ENCODE data around the gene NAB1. TPM values are rescaled to one million over a fixed set of nuclear protein-coding genes. Genes with fewer than 3 reads are reported as not detected.

Gene NAB1
- total RNA-seq, 1 experiment from 2014 or later = 36.9 TPM

GRCh38 chr2:190600293-190601103 lies 48.4 kb upstream of the NAB1 start:
- Histone ChIP-seq H3K79me2 (ENCODE audit: insufficient read depth, low read length) (no peaks in the 10 kb centered on the region), H3K23me2 (ENCODE audit: insufficient read length, low read depth, low read length, poor library complexity, severe bottlenecking) (no peaks in the 10 kb centered on the region), H3K4ac (ENCODE audit: low read depth, low read length) (no peak overlapping the region), H4K91ac (ENCODE audit: insufficient read length, low read depth, low read length) (no peak overlapping the region), H3K27me3 (ENCODE audit: insufficient read depth, low read length) (no peaks in the 10 kb centered on the region), H3T11ph (ENCODE audit: low read length) (no peak overlapping the region), H2BK5ac (ENCODE audit: insufficient read length, low read length) (no peak overlapping the region), H3K27ac (ENCODE audit: insufficient read length, low read depth, low read length) (no peak overlapping the region), H2AK5ac (ENCODE audit: insufficient read length, low read length) (no peak overlapping the region), H3K56ac (ENCODE audit: insufficient read length, low read depth, low read length) (no peak overlapping the region), H4K5ac (ENCODE audit: insufficient read length, low read depth, low read length) (no peak overlapping the region), H2AFZ (ENCODE audit: low read length) (no peak overlapping the region), H3K18ac (ENCODE audit: insufficient read length, low read depth, low read length) (no peak overlapping the region), H3K4me1 (ENCODE audit: insufficient read depth, low read length) (peaks cover 2% of the 10 kb centered on the region; the same call in 1 of the 2 replicates), H3K79me1 (ENCODE audit: insufficient read depth, low read depth, low read length, poor library complexity, severe bottlenecking) (no peaks in the 10 kb centered on the region), H2BK12ac (ENCODE audit: insufficient read length, low read depth, low read length) (no peak overlapping the region), H3K23ac (ENCODE audit: insufficient read length, low read depth, low read length) (no peak overlapping the region), H3K4me2 (ENCODE audit: insufficient read depth, insufficient read length, low read length) (no peak overlapping the region), H3K9me3 (ENCODE audit: control insufficient read depth, low read depth, low read length) (no peaks in the 10 kb centered on the region), H2BK120ac (ENCODE audit: low read depth, low read length, poor library complexity, severe bottlenecking) (no peak overlapping the region), H3K9ac (ENCODE audit: extremely low read depth, insufficient read length, low read length) (no peak overlapping the region), H4K8ac (replicated peaks; ENCODE audit: insufficient read length, low read depth, low read length) (no peak overlapping the region), H2BK15ac (ENCODE audit: low read depth, low read length) (no peak overlapping the region), H3K14ac (ENCODE audit: insufficient read depth, low read length) (no peak overlapping the region), H2BK20ac (ENCODE audit: low read depth, low read length, poor library complexity, severe bottlenecking) (no peak overlapping the region), H4K20me1 (ENCODE audit: control insufficient read depth, insufficient read depth, insufficient read length) (no peaks in the 10 kb centered on the region)
- no peak overlapping the region for H3K27ac Mint-ChIP-seq
- no peak for DNase-seq
- H3K9me3 Mint-ChIP-seq = no peaks in the 10 kb centered on the region; a peak in 1 of 5 replicates
- H3K36me3 Mint-ChIP-seq (ENCODE audit: insufficient read depth in 1 of 3, low read depth in 3 of 3) = no peaks in the 10 kb centered on the region
- H3K27me3 Mint-ChIP-seq (ENCODE audit: low read depth) = no peaks in the 10 kb centered on the region
- no peak overlapping the region for H3K4me3 Mint-ChIP-seq
- H3K4me1 Mint-ChIP-seq = 0 out of 4 replicates have a peak, but pooled peaks cover 0 to 4% of the 10 kb centered on the region in 2 experiments
- TF ChIP-seq, protein P1, sequence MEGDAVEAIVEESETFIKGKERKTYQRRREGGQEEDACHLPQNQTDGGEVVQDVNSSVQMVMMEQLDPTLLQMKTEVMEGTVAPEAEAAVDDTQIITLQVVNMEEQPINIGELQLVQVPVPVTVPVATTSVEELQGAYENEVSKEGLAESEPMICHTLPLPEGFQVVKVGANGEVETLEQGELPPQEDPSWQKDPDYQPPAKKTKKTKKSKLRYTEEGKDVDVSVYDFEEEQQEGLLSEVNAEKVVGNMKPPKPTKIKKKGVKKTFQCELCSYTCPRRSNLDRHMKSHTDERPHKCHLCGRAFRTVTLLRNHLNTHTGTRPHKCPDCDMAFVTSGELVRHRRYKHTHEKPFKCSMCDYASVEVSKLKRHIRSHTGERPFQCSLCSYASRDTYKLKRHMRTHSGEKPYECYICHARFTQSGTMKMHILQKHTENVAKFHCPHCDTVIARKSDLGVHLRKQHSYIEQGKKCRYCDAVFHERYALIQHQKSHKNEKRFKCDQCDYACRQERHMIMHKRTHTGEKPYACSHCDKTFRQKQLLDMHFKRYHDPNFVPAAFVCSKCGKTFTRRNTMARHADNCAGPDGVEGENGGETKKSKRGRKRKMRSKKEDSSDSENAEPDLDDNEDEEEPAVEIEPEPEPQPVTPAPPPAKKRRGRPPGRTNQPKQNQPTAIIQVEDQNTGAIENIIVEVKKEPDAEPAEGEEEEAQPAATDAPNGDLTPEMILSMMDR (conservative IDR thresholded peaks at IDR 0.05) = no peak
- WGBS (ENCODE audit: extremely low coverage, insufficient read length, low lambda C conversion rate) = no CpG with 5 or more reads among the region's 5 CpGs
